ENCODE data around the gene BCLAF3. TPM values are rescaled to one million over a fixed set of nuclear protein-coding genes. Genes with fewer than 3 reads are reported as not detected.

Gene BCLAF3
- total RNA-seq, 1 experiment from 2014 or later: 7.9 TPM

DNA sequence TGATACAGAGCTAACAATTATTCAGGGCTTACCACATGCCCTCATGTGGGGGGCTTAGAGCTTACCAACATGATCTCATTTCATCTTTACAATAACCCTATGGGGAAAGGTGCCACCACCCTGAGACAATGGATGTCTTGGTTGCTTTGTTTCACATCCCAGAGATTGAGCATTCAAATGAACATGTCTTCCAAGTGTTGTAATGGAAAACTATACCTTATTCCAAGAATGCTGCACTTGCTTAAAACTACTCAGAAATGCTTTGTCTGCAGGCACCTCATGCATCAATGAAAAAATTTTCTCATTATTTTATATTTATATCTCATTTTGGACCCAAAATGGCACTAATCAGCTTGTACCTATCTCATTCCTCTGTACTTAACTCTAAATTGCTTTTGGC lies 34.6 kb downstream of the BCLAF3 start:
- no peak for TF ChIP-seq EZH2 (IDR thresholded peaks at IDR 0.05; ENCODE audit: low read depth)
- TF ChIP-seq, protein P1, sequence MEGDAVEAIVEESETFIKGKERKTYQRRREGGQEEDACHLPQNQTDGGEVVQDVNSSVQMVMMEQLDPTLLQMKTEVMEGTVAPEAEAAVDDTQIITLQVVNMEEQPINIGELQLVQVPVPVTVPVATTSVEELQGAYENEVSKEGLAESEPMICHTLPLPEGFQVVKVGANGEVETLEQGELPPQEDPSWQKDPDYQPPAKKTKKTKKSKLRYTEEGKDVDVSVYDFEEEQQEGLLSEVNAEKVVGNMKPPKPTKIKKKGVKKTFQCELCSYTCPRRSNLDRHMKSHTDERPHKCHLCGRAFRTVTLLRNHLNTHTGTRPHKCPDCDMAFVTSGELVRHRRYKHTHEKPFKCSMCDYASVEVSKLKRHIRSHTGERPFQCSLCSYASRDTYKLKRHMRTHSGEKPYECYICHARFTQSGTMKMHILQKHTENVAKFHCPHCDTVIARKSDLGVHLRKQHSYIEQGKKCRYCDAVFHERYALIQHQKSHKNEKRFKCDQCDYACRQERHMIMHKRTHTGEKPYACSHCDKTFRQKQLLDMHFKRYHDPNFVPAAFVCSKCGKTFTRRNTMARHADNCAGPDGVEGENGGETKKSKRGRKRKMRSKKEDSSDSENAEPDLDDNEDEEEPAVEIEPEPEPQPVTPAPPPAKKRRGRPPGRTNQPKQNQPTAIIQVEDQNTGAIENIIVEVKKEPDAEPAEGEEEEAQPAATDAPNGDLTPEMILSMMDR (conservative IDR thresholded peaks at IDR 0.05): no peak
- H3F3A ChIP-seq (ENCODE audit: insufficient read depth, low read depth): no peaks in the 10 kb centered on the region
- DNase-seq: no peak
- POLR2A ChIA-PET (ENCODE audit: unreplicated experiment): no interaction called here
- no peaks in the 10 kb centered on the region for H3K27me3 ChIP-seq (ENCODE audit: insufficient read depth, low read depth)
- H3K27ac ChIP-seq: no peak overlapping the region
- no peak overlapping the region for H3K4me2 ChIP-seq
- H3K4me3 ChIP-seq: no peak overlapping the region
- no peaks in the 10 kb centered on the region for H3K9me2 ChIP-seq (ENCODE audit: insufficient read depth)
- no peaks in the 10 kb centered on the region for H3K36me3 ChIP-seq (ENCODE audit: low read depth)
- H3K4me1 ChIP-seq (replicated peaks; ENCODE audit: insufficient read depth): no peaks in the 10 kb centered on the region
- no peak overlapping the region for H2AFZ ChIP-seq
- BruUV-seq (replicated peaks): no TSS peak
- intact Hi-C loops (cut with micrococcal nuclease; ENCODE audit: unreplicated experiment): no loop called here
- no peaks in the 10 kb centered on the region for H3K79me2 ChIP-seq (ENCODE audit: low read depth)
- CTCF ChIA-PET: no interaction called here
- H3K9me3 ChIP-seq (ENCODE audit: insufficient read depth, low read depth): no peaks in the 10 kb centered on the region
- H4K20me1 ChIP-seq (ENCODE audit: insufficient read depth): no peaks in the 10 kb centered on the region

DNA sequence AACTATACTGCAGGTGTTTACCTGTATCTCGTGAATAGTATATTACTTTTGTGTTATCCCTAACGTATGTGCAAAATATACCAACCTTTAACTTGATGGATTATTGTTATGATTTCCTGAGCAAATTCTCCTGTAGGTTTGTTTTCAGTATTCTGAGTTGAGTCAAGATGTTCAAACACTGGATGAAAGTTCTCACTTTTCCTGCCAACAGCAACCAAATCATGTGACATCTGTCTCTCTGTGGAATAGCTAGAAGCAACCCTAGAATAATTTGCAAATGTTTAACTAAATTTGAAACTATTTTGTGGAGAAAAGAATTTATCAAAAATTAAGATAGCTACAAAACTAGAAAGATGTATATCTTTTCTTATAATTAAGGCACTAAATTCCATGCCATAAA lies 35.6 kb downstream of the BCLAF3 start:
- ChIA-PET POLR2A (ENCODE audit: unreplicated experiment) (no interaction called here), CTCF (no interaction called here)
- TF ChIP-seq, protein P1 (conservative IDR thresholded peaks at IDR 0.05): no peak
- TF ChIP-seq EZH2 (IDR thresholded peaks at IDR 0.05; ENCODE audit: low read depth): no peak

DNA sequence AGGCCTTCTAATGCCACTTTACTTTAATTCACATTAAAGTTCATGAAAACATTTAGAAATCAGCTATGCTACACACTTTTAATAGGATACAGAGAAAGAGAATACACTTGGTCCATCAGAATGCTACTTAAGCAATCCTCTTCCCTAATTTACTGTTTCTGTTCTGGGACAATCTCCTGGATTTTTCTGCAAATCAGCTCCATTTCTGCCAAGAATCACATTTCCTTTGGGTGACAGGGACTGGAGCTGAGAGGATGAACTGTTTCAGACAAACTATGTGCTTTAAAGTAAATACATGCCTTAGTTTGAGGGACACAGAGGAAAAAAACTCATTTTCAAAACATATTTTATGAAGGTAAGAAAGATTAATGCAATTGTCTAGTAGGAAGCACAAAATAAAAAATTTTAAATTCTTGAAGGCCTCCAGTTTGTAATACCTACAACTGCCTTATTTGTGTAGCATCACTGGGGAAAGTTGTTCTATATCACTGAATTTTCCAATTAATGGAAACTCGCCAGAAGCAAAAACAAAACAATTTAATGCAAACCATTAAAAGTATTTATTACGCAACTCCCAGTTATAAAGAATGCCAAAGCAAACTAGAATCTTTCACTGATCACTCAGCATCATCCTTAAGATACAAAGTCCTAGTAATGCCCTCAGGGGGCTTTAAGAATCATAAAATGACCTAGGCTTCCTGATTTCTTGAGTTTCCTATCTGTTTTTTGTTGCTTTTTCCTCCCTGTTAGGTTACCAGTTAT lies 36.3 kb downstream of the BCLAF3 start:
- Histone ChIP-seq H2AFZ (no peak overlapping the region), H3K4me2 (no peak overlapping the region)
- intact Hi-C loops (cut with micrococcal nuclease; ENCODE audit: unreplicated experiment): no loop called here

More for the DNA sequence above, 35.6 kb downstream of the BCLAF3 start:
- Histone ChIP-seq H3K4me1 (replicated peaks; ENCODE audit: insufficient read depth) (no peaks in the 10 kb centered on the region), H3F3A (ENCODE audit: insufficient read depth, low read depth) (no peaks in the 10 kb centered on the region), H3K27me3 (ENCODE audit: insufficient read depth, low read depth) (no peaks in the 10 kb centered on the region), H4K20me1 (ENCODE audit: insufficient read depth) (no peaks in the 10 kb centered on the region), H3K36me3 (ENCODE audit: low read depth) (no peaks in the 10 kb centered on the region), H3K9me2 (ENCODE audit: insufficient read depth) (no peaks in the 10 kb centered on the region), H2AFZ (no peak overlapping the region), H3K4me2 (no peak overlapping the region), H3K9me3 (ENCODE audit: insufficient read depth, low read depth) (no peaks in the 10 kb centered on the region), H3K4me3 (no peak overlapping the region), H3K79me2 (ENCODE audit: low read depth) (no peaks in the 10 kb centered on the region), H3K27ac (no peak overlapping the region)
- intact Hi-C loops (cut with micrococcal nuclease; ENCODE audit: unreplicated experiment): no loop called here
- BruUV-seq (replicated peaks): no TSS peak
- no peak for DNase-seq

More for the DNA sequence above, 36.3 kb downstream of the BCLAF3 start:
- Histone ChIP-seq H3F3A (ENCODE audit: insufficient read depth, low read depth) (no peaks in the 10 kb centered on the region), H3K9me3 (ENCODE audit: insufficient read depth, low read depth) (no peaks in the 10 kb centered on the region), H3K36me3 (ENCODE audit: low read depth) (no peaks in the 10 kb centered on the region), H3K4me1 (replicated peaks; ENCODE audit: insufficient read depth) (no peaks in the 10 kb centered on the region), H3K79me2 (ENCODE audit: low read depth) (no peaks in the 10 kb centered on the region), H3K9me2 (ENCODE audit: insufficient read depth) (no peaks in the 10 kb centered on the region), H3K4me3 (no peak overlapping the region), H4K20me1 (ENCODE audit: insufficient read depth) (no peaks in the 10 kb centered on the region), H3K27ac (no peak overlapping the region), H3K27me3 (ENCODE audit: insufficient read depth, low read depth) (no peaks in the 10 kb centered on the region)
- no TSS peak for BruUV-seq (replicated peaks)
- DNase-seq: no peak
- ChIA-PET CTCF (no interaction called here), POLR2A (ENCODE audit: unreplicated experiment) (no interaction called here)
- TF ChIP-seq, protein P1 (conservative IDR thresholded peaks at IDR 0.05): no peak
- TF ChIP-seq EZH2 (IDR thresholded peaks at IDR 0.05; ENCODE audit: low read depth): no peak

All from PC-9 (cell line).